ENCODE measurements around the gene CIAO3.

Gene CIAO3

GRCh38 chr16:685967-686366, 54.8 kb downstream of the CIAO3 start:
- H3K4me3 ChIP-seq (ENCODE audit: low read depth, low read length) = no peak overlapping the region
- peak; percentile 22 for TF ChIP-seq CTCF (IDR thresholded peaks at IDR 0.05; ENCODE audit: insufficient read depth, low read depth, low read length, missing control alignments)
- DNase-seq (ENCODE audit: low read depth) = no peak

GRCh38 chr16:684961-685696, 55.7 kb downstream of the CIAO3 start:
- no peak for DNase-seq (ENCODE audit: low read depth)
- TF ChIP-seq CTCF (IDR thresholded peaks at IDR 0.05; ENCODE audit: insufficient read depth, low read depth, low read length, missing control alignments) = no peak
- H3K4me3 ChIP-seq (ENCODE audit: low read depth, low read length) = no peak overlapping the region

- DNase-seq (ENCODE audit: low read depth) = peak; percentile 98
- peak within 1 kb of the TSS; percentile 54 for H3K4me3 ChIP-seq (ENCODE audit: low read depth, low read length)
- no peak for TF ChIP-seq CTCF (IDR thresholded peaks at IDR 0.05; ENCODE audit: insufficient read depth, low read depth, low read length, missing control alignments)
Observed at GRCh38 chr16:684071-684794, 56.6 kb downstream of the CIAO3 start, which contains the start of gene JMJD8. TSS of gene JMJD8 (minus strand) at chr16:684334. CDS start at chr16:684319, 15 bp downstream.

GRCh38 chr16:683396-684070, 57.3 kb downstream of the CIAO3 start:
- TF ChIP-seq CTCF (IDR thresholded peaks at IDR 0.05; ENCODE audit: insufficient read depth, low read depth, low read length, missing control alignments) = no peak
- DNase-seq (ENCODE audit: low read depth) = peak; percentile 41
- peak overlapping the region; percentile 54 for H3K4me3 ChIP-seq (ENCODE audit: low read depth, low read length)

- no peak for DNase-seq (ENCODE audit: low read depth)
- no peak for TF ChIP-seq CTCF (IDR thresholded peaks at IDR 0.05; ENCODE audit: insufficient read depth, low read depth, low read length, missing control alignments)
- peak overlapping the region; percentile 54 for H3K4me3 ChIP-seq (ENCODE audit: low read depth, low read length)
Observed at GRCh38 chr16:682493-683395, 58.1 kb downstream of the CIAO3 start.

GRCh38 chr16:681746-682427, 58.9 kb downstream of the CIAO3 start:
- H3K4me3 ChIP-seq (ENCODE audit: low read depth, low read length) = no peak overlapping the region
- no peak for TF ChIP-seq CTCF (IDR thresholded peaks at IDR 0.05; ENCODE audit: insufficient read depth, low read depth, low read length, missing control alignments)
- no peak for DNase-seq (ENCODE audit: low read depth)
